Uterus (tissue), 2 donors: ENCODE results near the gene ASB12.

Experiments
- POLR2A ChIP-seq, 2 donors: fragments of 450-650 bp; IDR thresholded peaks; one replicate each; pipeline ENCODE4 v1.6.1; 2016; ENCODE audit warnings: antibody characterized with exemption in 2 of 2, mild to moderate bottlenecking in 1 of 2, moderate library complexity in 1 of 2
- TF ChIP-seq, protein P1 (sequence below), 4 experiments: fragments of 200-600 bp in 2 of 4; fragments of 450-650 bp in 2 of 4; sonication (generic) in 2 of 4; IDR thresholded peaks; one replicate each; pipeline ENCODE4 v1.5.1; 2016 to 2019; ENCODE audit warnings: antibody characterized with exemption in 4 of 4, mild to moderate bottlenecking in 2 of 4, moderate library complexity in 1 of 4

DNA sequence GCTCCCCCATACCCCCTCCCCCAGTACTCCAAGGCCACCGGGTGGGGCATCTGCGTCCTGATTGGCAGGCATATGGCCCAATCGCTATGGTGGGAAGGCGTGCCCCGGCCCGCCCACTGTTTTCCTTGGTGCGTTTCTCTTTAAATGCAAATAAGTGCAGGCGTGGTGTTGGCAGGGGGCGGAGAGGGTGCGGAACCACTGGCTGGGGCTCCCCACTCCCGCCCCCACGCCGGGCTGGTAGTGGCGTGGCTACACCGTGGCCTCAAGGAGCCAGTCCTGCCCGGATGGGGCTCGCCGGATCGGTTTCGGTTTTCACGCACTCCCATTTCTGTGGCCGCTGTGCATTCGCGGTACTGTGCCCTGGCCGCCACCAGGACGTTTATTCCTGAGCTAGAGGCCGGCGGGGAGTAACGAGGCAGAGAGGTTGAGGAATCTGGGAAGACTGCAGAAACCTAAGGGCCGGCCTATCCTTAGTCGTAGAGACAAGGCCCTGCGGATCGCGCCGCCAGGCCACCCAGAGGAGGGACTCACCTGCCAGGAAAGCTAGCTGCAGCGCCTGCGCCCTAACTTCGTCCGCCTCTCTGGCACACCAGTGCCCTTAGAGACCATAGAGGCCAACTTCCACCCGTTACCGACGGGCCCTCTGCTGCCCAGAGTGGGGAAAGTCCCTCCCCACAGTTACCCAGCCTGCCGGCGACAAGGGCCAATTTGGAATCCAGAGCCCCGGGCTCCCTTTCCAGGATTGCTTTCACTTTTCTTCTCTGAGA lies 24.5 kb downstream of the ASB12 start:
- TF ChIP-seq, protein P1, sequence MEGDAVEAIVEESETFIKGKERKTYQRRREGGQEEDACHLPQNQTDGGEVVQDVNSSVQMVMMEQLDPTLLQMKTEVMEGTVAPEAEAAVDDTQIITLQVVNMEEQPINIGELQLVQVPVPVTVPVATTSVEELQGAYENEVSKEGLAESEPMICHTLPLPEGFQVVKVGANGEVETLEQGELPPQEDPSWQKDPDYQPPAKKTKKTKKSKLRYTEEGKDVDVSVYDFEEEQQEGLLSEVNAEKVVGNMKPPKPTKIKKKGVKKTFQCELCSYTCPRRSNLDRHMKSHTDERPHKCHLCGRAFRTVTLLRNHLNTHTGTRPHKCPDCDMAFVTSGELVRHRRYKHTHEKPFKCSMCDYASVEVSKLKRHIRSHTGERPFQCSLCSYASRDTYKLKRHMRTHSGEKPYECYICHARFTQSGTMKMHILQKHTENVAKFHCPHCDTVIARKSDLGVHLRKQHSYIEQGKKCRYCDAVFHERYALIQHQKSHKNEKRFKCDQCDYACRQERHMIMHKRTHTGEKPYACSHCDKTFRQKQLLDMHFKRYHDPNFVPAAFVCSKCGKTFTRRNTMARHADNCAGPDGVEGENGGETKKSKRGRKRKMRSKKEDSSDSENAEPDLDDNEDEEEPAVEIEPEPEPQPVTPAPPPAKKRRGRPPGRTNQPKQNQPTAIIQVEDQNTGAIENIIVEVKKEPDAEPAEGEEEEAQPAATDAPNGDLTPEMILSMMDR (IDR thresholded peaks at IDR 0.05) = peak in 1 of 4 experiments; percentile 11
- TF ChIP-seq POLR2A (IDR thresholded peaks at IDR 0.05) = peak; percentile 52 to 73
